Fibroblast of the conjunctiva (primary cell): ENCODE results near the gene LINC00237.

Experiments
- DNase-seq: peaks from one replicate; pipeline ENCODE4 v3.0.0-alpha.2; 2010; ENCODE audit warnings: low read depth

Gene LINC00237

DNA sequence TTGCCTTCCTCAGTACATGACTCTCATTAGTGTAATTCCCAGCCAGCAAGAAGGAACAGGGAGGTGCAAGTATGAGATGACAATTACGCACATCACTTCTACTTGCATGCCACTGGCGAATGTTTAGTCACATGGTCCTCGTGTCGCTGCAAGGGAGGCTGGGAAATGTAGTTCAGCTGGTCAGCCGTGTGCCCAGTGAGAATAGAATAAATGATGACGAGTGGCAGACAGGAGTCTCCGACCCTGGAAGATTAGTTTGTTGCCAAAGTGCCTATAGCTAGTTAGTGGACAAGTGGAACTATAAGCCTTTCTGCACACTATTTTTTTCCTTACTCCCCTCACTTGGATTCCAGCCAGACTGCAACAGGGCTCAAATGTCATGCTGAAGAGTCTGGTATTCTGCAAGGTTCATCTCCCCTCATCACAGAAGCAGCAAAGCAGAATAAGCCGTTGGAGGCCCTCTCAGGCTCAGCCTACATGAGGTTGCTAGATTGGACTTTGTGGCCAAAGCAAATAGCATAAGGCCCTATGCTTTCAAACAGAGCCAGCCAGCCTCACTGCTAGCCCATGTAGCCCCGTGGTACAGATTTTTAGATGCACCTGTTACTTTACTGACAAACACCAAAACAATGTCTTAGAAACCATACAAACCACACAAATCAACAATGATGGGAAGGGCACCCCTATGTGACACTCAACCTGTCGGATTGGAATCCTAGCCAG, 9.7 kb downstream of the LINC00237 start:
- no peak for DNase-seq

DNA sequence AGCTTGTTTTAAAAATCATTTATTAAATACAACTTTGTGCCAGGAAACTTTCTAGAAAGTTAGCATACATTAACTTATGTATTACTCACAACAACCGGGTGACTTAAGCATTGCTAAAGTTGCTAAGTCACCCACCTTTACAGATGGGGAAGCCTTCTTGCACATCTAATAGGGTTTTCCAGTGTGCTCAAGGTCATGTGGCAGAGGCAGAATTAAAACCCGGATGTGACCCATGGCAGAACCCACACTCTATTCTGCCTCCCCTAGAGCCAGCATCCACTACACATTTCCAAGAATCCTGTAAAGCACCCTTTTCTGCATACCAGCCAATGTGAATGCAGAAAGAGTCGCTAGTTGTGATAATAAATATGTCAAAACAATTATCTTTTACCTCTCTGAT, 13.4 kb downstream of the LINC00237 start:
- DNase-seq: no peak

DNA sequence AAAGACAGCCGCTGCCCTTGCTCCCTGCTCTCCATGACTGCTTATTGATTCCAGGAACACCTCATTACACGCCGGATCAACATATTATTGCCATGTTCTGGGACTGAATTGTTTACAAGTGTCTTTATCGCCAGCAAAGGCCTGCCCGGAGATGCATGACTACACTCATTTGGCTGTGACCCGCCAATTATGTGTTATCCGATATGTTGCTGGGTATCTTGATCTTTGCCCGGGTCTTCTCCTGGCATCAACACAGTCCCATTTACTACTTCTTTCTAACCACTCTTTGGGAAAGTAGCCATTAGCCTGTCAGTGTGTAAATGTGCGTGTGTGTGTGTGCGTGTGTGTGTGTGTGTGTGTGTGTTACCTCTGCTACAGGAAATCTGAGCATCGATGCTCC, 15.4 kb downstream of the LINC00237 start:
- no peak for DNase-seq

DNA sequence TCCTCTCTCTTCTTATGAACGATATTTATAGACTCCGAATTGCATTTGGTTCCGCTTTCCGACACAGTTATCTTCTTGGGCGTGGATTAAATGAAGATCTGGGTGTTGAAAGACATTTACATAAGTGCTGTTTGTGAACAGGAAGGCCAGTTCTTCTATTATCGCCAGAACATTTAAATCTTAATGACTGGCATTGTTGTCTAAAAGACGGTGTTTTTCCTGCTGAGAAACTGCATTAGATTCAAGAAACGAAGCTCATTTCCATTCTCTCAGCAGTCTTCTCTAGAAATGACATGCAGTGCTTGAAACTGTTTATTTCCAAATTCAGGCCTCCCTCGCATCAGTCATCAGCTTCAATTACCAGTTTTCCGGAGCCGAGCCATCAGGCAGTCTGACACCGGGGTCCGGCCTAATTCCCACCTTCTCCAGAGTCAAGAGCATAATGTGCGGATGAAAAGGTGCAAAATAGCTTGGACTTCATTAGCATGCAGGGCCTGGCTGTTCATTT, 16.0 kb downstream of the LINC00237 start:
- DNase-seq: no peak

DNA sequence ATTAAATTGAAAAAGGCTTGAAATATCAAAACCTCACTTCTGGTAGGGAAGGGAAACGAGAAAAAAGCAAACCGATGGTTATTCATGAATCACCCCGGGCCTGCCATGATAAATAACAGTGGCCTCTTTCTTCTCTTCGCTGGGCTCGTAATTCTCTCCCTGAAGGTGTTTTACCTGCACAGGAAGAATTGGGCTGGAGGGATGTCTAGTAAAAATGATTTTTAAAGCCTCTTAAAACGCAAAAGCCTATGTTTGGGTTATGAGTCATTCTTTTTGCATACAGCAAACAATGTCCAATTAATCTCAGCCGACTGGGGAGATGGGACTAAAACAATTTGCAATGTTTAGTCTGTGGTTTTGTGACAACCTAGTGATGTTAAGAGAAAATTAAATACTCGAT, 16.8 kb downstream of the LINC00237 start:
- DNase-seq: no peak

DNA sequence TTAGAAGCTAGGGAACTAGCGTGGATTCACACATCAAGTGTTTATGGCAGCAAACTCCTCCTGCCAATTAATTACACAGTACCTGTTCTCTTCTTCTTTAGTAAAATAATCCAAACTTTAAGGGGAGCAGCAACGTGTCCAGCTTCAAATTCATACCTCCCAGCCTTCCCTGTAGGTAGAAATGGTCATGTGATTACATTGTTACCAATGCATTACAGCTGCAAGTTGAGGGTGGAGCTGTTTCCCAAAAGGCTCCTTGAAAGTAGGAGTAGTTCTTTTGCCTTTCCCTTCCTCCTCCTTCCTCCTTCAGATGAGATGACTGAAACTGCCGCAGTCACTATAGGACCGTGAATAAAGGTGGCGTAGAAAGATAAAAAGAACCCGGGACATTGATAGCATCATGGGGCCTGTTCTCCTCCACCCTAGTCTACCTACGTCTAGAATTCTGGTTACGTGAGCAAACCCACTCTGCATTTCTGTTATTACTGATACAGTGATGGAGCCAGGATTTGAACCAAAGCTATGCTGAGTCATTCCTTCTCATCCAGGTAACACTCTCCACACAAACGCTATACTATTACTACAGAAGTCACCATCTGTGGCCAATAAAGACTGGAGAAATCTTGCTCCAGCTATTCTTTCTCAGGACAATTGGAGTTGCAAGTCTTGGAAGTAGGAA, 18.2 kb downstream of the LINC00237 start:
- DNase-seq: no peak

DNA sequence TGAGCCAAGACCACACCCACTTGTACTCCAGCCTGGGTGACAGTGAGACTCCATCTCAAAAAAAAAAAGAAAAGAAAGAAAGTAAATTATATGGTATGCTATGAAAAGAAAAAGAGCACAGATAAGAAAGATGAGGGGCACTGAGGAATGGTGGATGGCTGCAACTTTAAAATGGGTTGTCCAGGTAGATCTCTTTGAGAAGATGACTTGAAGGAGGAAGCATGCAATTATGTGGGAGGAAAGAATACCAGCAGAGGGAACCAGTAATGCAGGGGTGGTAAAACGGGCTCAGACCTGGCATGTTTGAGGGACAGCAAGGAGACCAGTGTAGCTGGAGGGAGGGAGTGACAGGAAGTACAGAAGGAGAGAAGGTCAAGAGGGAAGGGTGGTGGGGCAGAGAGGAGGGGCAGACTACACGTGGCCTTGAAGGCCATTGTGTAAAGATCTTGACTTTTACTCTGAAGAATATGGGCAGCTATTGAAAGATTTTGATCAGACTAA, 22.3 kb downstream of the LINC00237 start:
- DNase-seq: no peak

DNA sequence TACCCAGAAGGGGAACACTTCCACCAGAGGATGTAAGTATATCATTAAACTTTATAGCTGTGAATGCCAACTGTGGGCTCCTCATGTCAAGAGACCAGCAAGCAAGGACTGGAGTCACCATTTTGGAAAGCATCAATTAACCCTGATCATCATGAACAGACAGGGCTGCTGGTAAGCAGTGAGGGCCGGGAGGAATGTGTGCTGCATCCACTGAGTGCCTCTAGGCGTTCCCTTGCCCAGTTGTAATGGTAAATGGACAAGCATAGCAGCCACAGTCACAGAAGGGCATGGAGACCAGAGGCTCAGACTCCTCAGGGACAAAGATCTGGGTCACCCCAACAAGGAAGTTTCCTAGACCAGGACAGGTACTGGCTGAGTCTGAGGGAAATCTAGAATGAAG, 23.6 kb downstream of the LINC00237 start:
- no peak for DNase-seq

DNA sequence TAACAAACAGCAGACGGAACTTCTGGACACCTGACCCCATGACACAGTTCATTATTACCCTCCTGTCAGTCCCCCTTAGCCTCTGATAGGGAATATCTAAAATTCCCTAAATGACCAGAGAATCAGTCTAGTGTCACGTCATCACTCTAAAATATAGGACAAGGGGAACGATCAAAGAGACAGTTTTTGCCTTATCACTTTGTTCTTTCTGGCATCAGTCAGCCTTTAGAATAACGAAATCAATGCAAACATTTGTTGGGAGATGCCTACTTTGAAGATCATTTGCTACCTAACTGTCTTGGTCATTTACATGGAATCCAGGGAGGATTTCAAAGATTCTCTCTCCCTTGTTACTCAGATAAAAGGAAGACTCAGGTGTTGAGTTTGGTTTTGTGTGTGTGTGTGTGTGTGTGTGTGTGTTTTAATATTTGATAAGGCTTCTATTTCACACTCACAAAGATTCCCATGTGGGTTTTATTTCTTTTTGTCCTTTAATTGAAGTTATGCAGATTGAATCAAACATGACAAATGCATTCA, 28.3 kb downstream of the LINC00237 start:
- DNase-seq: no peak

DNA sequence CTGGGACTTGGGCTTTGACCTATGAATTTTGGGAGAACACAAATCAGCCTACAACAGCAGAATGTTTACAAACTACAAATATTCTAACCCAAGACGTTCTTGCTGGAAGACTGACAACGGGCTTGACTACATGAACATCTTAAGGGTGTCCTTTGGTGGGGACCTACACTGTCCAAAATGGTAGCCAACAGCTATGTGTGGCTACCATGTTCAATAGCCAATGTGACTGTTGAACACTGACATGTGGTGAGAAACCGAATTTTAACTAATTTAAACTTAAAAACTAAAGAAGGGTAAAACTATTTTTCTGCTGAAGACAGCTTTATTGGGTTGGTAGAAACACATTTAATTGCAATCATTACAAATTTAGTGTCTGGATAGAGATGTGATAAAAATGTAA, 30.1 kb downstream of the LINC00237 start:
- no peak for DNase-seq

DNA sequence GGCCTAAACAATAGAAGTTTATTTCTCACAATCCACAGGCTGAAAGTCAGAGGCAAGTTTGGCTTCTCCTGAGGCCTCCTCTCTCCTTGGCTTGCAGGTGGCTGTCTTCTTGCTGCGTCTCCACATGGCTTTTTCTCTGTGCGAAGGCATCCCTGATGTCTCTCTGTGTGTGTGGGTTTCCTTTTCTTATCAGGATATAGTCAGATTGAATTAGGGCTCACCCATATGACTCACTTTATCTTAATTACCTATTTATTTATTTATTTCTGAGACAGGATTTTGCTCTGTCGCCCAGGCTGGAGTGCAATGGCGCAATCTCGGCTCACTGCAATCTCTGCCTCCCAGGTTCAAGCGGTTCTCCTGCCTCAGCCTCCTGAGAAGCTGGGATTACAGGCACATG, 30.7 kb downstream of the LINC00237 start:
- DNase-seq: no peak

DNA sequence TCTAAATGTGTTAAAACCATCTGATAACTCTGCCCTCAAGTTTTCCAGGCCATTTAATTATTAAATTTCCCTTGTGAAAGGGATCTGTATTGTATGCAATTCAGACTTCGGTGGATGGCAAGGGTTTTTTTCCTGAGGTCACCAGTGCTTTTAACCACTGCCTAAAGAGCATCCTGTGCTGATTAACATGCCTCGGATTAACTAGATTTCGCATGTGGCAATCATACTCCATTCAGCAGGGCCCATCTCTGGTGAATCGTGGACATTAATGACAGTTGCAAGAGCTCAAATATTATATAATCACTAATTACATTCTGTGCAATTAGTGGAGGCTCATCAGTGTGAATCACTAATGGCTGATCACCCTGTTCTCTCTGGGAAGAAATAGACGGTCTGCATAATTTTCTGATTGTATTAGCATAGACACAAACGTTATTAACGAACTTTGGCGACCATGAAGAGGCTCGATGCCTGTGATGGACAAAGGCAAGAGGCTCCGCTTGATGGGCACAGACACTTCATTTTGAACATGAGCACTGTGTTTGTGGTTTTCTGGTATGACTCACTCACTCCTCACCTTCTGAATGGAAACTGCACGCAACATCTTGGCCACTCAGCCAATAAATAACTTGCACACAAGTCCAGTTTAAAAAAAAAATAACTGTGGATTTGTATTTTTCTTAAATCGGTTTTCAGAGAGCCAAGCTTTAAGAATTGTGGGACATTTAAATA, 31.4 kb downstream of the LINC00237 start:
- DNase-seq: no peak

DNA sequence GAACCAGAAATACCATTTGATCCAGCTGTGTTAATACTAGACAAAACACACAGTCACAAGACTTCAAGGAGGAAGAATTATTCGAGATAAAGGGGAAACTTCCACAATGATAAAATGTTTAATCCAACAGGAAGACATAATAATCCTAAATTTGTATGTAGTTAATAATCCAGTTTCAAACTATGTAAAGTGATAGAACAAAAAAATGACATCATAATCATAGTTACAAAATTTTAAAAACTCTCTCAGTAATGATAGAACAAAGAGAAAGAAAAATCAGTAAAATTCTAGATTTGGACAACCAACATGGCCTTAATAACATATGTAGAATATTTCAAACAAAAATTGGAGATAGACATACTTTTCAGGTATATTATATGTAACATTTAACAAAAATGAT, 38.9 kb downstream of the LINC00237 start:
- no peak for DNase-seq

DNA sequence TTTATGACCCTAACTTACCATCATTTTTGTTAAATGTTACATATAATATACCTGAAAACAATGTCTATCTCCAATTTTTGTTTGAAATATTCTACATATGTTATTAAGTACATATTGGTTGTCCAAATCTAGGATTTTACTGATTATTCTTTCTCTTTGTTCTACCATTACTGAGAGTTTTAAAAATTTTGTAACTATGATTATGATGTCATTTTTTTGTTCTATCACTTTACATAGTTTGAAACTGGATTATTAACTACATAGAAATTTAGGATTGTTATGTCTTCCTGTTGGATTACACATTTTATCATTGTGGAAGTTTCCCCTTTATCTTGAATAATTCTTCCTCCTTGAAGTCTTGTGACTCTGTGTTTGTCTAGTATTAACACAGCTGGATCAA, 41.2 kb downstream of the LINC00237 start:
- no peak for DNase-seq

DNA sequence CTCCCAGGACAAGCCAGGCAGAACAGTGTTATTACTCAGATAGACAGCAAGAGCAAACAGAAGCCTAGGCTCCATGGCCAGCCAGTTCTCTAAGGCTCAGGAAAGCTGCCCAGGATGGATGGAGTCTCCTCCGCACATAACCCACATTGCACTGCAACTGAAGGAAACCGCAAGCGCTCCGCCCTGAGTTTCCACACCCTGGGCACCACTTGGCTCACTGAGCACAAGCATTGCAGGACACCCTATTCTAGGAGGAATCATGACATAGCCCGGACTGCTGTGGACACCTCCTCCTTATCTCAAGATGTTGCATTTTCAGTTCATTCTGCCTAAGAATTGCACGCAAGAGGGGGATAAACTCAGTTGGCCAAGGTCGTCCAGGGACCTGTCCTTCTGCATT, 42.9 kb downstream of the LINC00237 start:
- no peak for DNase-seq

DNA sequence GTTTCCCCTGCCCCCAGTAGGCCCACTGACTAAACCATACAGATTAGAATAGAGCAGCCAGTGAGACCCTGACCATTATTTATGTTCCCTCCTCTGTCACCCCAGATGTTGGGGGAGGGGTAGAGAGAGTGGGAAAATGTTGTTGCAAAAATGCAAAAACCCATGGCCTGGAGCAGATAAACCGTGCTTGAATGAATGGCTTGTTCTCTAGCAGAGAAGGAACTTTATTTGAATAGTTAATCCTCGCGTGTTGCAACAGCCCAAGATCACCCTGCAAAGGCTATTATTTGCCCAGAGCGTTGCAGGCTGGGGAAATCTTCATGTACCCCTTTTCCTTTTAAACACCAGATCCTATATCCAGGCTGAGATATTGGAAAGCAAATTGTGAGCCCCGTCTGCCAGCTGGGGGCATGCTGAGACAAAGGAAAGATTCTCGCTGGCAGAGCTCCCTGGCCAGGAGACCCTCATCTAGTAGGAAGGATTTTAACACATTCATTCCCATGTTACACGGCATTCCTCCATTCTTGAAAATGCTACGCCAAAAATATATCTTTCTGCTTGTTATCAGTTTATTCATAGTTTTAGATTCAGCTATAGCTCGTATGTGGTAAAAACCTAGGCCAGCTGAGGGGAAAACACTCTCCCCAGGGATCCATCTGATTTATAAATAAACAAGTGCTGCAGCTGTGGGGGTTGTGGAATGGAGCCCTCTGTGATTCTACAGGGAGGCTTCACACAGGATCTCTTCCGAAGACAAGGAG, 53.0 kb downstream of the LINC00237 start:
- DNase-seq: no peak

DNA sequence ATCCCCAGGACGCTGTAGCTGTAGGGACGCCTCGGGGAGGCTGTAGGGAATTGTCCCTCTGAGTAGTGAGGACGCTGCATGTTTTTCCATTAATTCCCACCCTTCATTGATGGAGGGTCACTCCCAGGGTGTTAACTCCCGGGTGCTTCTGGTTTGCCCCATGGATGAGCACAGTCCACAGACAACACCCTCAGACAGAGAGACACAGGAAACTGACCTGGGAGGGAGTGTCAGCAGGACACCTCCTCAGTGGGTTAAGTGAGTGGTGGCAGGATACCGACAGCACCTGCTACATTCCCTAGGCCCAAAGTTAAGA, 53.5 kb downstream of the LINC00237 start:
- no peak for DNase-seq

DNA sequence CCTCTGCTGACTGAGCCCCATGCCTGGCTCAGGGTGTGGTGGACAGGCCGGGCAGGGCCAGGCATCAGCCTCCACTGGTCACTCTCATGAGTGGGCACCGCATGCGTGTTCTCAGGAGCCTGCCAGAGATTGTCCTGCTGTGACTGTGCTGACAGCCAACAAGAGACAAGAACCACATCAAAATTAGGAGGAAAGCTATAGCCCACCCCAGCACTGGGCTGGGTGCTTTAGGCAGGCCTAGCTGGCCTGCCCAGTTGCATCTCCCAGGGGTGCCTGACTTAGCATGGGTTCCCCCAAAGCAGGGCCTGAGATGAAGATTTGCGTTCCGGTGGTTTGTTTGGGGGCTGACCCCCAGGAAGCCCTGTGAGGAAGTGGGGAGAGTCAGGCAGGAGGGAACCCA, 53.9 kb downstream of the LINC00237 start:
- DNase-seq: no peak

DNA sequence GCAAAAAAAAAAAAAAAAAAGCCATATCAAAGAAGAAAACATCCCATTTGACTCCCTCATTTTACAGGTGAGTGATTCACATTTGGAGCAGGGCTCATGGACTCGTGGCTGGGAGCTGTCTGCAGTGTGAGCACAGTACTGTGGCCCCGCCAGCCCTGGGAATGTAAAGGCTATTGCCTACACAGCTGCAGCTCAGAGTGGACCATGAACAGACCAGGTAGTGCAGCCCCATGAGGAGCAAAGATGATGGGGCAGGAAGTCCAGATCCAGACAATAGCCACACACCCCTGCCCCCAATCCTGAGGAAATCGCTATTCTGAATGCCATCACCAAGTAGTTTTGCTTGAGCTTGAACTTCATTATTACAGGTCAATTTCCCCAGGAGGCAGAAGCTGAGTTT, 55.4 kb downstream of the LINC00237 start:
- DNase-seq: no peak

DNA sequence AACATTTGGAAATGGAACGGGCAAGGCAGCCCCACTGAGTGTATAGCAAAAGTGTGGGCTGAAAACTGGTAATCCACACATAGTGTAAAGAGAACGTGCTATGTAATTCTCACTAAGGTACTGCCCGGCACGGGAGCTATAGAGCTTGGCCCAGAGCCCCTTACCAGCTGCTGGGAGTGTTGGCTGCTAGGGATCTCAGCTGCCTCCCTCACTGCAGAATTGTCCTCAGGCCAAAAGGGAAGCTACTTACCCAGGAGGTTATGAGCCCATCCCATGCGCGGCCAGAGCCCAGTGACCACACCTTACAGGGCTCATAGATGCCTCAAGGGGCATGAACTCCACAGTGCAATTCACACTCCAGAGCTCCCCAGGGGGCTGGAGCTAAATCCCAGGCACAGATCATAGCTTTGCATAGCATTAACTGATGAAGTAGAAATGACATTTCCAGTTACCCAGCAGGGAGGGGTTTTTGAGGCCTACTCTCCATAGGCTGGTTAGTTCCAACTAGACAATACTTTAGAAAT, 56.8 kb downstream of the LINC00237 start:
- DNase-seq: no peak

DNA sequence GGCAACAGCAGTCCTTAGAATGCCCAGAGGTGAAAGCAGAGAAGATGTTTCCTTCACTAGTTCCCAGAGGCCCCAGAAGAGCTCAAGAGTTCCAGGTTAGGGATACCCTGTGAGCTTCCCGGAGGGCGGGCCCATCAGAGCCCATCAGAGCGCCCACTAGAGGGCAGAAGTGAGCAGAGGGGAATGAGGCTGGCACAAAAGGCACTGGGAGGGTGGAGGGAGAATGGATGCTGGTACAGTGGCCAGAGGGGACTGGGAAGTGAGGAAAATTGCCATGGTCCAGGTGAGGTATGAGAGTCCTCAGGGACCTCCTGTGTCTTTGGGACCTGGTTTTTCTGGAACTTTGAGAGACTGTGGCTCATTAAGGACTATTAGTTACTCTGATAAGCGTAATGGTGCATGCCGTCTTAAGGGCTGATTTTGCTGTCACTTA, 57.3 kb downstream of the LINC00237 start:
- no peak for DNase-seq

DNA sequence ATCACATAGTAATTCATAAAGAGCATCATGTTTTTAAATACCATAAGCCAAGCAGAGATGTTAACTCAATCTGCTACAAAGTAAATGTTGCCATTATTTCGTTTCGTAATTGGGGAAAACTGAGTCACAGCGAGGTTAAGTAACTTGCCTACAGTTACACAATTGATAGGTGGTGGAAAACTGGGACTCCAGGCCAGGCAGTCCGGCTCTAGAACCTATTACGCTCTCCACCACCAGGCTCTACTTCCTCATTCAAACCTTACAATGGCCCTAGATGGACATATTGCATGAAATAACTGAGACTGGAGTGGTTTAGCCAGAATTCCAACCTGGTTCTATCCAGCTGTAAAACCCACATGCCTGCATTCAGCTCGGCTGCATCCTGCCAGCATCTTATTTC, 58.2 kb downstream of the LINC00237 start:
- DNase-seq: no peak
